ENCODE data around the gene MCC.

- TF ChIP-seq EP300 (IDR thresholded peaks at IDR 0.05; ENCODE audit: borderline replicate concordance) (no peak), YY1 (IDR thresholded peaks at IDR 0.05; ENCODE audit: low read depth) (no peak), CEBPB (IDR thresholded peaks at IDR 0.05) (no peak), CREB1 (IDR thresholded peaks at IDR 0.05; ENCODE audit: low read depth) (no peak), MAX (IDR thresholded peaks at IDR 0.05) (no peak), TAF1 (IDR thresholded peaks at IDR 0.05; ENCODE audit: low read depth) (no peak), REST (IDR thresholded peaks at IDR 0.05; ENCODE audit: low read depth) (no peak), TCF12 (IDR thresholded peaks at IDR 0.05; ENCODE audit: low read depth) (no peak), ZBTB7A (IDR thresholded peaks at IDR 0.05; ENCODE audit: low read depth) (no peak), RAD21 (IDR thresholded peaks at IDR 0.05; ENCODE audit: low read depth) (no peak), FOXM1 (IDR thresholded peaks at IDR 0.05; ENCODE audit: borderline replicate concordance, low read depth) (no peak), USF1 (IDR thresholded peaks at IDR 0.05) (no peak), EGR1 (IDR thresholded peaks at IDR 0.05) (no peak), TEAD4 (IDR thresholded peaks at IDR 0.05) (no peak)
These were observed 14.0 kb downstream of the MCC start for GRCh38 chr5:113474100-113474728.

Measured in Ishikawa (cell line).